Measurements from ENCODE around the gene VPS37C.
"Not testable (repeated sequence)": the region's sequence is repeated elsewhere in the genome, so short reads cannot be mapped to it uniquely, and the experiment has no call there.

Gene VPS37C

DNA sequence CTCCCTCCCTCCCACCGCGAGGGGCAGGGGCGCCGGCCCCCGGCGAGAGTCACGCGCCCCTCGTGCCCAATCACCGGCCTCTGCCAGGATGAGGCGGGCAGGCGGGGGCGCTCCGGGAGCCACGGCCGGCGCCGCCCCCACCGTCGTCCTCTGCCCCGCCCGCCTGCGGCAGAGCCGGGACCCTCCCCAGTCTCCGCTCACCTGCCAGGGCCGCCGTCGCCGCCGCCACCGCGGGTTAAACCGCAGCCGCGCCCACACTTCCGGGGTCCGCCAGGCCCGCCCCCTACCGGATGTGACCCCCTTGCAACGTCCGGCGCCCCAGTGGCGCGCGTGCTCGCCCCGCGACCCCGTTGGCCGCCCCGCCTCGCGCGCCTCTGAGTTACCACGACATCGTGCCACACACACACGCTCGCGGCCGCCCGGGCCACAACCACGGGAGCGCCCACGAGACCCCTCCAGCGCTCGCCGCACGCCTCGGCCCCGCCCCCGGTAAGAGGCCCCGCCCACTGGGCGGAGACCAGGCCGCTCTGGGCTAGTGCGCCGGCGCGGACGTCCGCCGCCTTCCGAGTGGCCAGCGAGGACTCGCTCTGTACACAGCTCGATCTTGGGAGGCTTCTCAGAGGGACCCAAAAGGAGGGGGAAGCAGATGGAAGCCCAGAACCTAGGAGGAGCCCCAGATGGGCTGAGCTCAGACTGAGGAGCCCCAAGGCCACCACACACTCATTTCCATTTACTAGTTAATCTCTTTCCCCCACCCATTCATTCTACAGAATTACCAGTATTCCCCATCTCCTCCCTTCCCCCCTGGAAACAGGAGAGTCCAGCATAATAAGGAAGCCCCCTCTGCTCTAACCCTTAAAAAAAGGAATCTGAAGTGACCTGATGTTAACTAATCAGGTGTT is at the start of gene VPS37C:
VPS37C (minus strand) TSS at position 237 of the 902 bp plus-strand sequence. CDS start 22,597 bp downstream, outside the sequence.
- H3K4me3 Mint-ChIP-seq = peak within 1 kb of the TSS; percentile 90
- H3K27me3 Mint-ChIP-seq = no peaks in the 10 kb centered on the region
- peaks cover 4% of the 10 kb centered on the region for H3K9me3 Mint-ChIP-seq
- peak within 1 kb of the TSS; percentile 90 for H3K27ac Mint-ChIP-seq
- H3K4me1 Mint-ChIP-seq (ENCODE audit: low read depth) = peaks cover 72% of the 10 kb centered on the region
- H3K36me3 Mint-ChIP-seq (ENCODE audit: low read depth) = peaks cover 13% of the 10 kb centered on the region

DNA sequence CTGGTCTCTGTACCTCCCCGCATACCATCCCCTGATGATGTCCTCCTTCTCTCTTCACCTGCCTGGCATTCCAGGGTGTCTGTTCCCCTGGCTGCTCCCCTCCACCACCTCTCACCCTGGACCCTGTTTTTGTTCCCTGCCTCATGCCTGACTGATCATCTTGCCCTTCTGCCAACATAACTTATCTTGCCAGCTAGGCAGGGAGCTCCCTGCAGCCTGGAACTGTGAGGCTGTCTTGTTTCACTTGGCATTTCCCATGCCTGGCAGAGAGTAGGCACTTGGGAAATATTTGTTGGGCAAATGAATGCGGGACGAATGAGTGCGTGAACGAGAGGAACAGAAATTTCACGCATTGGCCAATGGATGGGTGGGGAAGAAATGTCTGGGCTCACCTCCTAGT is 49.4 kb upstream of the VPS37C start:
- not testable (repeated sequence) for H3K4me3 Mint-ChIP-seq; H3K27ac Mint-ChIP-seq; H3K4me1 Mint-ChIP-seq (ENCODE audit: low read depth); H3K9me3 Mint-ChIP-seq; H3K27me3 Mint-ChIP-seq; H3K36me3 Mint-ChIP-seq (ENCODE audit: low read depth)

DNA sequence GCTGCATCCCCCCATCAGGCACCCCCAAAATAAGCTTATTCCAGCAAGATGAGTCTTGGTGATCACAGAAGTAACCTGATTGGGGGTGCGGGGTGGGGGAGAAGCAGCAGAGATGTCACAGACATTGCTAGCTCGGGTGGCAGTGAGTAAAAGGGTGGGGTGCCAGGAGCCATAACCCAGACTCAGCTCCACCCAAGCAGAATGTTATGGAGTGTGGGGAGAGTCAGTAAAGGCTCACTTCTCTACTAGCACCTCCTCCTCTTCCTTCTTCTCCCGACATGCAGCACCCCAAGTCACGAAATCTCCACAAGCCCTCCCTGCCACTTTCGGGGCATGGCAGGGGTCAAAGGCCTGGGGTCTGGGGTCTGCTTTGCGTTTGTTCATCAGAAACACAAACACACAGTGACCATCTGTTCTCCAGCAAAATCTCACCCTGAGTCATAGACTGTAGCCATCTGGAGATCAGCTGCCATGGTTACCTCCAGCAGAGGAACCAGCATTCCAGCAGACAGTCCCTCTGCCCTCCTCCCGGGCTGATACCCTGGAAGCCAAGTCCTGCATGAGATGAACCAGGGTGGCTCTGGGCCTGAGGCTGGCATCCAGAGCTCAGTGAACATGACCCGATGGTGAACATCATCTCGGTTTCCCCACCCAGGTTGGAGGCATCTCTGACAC is 46.5 kb upstream of the VPS37C start:
- not testable (repeated sequence) for H3K36me3 Mint-ChIP-seq (ENCODE audit: low read depth); H3K9me3 Mint-ChIP-seq; H3K27me3 Mint-ChIP-seq; H3K4me1 Mint-ChIP-seq (ENCODE audit: low read depth); H3K4me3 Mint-ChIP-seq; H3K27ac Mint-ChIP-seq

DNA sequence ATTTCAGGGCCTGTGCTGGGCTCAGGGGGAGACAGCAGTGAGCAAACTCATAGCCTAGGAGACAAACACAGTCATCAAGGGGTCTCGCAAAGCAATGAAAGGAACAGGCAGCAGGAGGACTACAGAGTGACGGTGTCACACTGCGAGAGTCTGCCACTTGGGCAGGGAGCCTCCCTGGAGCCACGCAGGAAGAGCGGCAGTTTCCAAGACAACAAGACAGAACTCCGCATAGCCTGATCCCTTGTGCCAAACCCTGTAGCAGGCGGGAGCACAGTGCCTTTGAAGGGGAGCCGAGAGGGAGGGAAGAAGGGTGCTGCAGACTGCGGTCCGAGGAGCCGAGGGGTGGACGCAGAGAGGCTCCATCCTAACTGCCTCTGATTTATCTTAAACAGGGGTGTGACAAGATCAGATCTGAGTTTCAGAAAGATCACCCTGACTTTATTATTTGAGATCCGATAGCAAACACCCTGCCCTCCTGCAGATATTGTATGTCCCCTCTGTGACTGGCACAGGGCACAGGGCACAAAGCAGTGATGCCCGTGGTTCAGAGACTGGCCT is 43.4 kb upstream of the VPS37C start:
- H3K27ac Mint-ChIP-seq; H3K4me1 Mint-ChIP-seq (ENCODE audit: low read depth); H3K4me3 Mint-ChIP-seq; H3K36me3 Mint-ChIP-seq (ENCODE audit: low read depth); H3K9me3 Mint-ChIP-seq: not testable (repeated sequence)
- H3K27me3 Mint-ChIP-seq = peaks cover 16% of the 10 kb centered on the region

GRCh38 chr11:61203873-61204272 is 42.6 kb upstream of the VPS37C start:
- not testable (repeated sequence) for H3K9me3 Mint-ChIP-seq; H3K4me3 Mint-ChIP-seq; H3K4me1 Mint-ChIP-seq (ENCODE audit: low read depth); H3K36me3 Mint-ChIP-seq (ENCODE audit: low read depth); H3K27ac Mint-ChIP-seq
- H3K27me3 Mint-ChIP-seq = peaks cover 22% of the 10 kb centered on the region

DNA sequence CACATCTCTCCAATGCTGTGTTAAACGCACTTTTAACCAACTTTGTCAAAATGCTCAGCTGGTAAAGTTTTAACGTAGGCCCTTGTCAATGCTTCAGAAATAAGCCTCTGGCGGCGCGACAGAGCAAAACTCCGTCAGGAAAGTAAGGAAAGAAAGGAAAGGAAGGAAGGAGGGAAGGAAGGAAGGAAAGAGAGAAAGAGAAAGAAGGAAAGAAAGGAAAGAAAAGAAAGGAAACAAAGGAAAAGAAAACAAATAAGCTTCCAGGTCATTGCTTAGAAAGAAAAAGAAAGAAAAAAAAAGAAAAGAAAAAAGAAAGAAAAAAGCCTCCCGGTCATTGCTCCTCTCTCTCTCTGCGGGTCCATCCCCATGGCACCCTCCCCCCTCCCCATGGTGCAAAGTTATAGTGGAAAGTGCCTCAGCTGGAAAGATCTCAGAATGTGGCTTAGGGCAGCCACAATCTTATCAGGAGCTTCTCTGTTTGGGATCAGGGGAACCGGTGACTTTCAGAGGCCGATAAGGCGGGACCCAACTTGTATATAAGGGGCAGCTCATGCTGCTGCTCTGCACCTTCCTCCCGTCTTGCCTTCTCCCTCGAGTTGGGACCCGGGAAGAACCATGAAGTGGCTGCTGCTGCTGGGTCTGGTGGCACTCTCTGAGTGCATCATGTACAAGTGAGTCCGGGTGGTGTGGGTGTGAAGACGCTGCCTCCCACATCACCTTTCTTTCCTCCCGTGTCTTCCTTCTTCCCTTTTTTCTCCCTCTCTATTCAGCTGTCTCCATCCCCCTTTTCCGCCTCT is 41.9 kb upstream of the VPS37C start, which contains the start of gene PGA3:
PGA3 (plus strand) TSS at position 566 of the 797 bp plus-strand sequence; CDS start at position 616, 50 bp downstream.
- H3K4me3 Mint-ChIP-seq; H3K9me3 Mint-ChIP-seq; H3K36me3 Mint-ChIP-seq (ENCODE audit: low read depth); H3K4me1 Mint-ChIP-seq (ENCODE audit: low read depth); H3K27ac Mint-ChIP-seq: not testable (repeated sequence)
- peaks cover 22% of the 10 kb centered on the region for H3K27me3 Mint-ChIP-seq

DNA sequence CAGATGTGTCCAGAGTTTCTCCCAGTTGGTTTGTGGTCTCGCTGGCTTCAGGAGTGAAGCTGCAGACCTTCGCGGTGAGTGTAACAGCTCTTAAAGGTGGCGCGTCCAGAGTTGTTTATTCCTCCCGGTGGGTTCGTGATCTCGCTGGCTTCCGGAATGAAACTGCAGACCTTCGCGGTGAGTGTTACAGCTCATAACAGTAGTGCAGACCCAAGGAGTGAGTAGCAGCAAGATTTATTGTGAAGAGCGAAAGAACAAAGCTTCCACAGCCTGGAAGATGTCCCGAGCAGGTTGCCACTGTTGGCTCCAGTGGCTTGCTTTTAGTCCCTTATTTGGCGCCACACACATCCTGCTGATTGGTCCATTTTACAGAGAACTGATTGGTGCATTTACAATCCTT is 40.2 kb upstream of the VPS37C start:
- Mint-ChIP-seq H3K4me1 (ENCODE audit: low read depth) (no peaks in the 10 kb centered on the region), H3K36me3 (ENCODE audit: low read depth) (no peaks in the 10 kb centered on the region), H3K27ac (no peak overlapping the region), H3K27me3 (peaks cover 22% of the 10 kb centered on the region), H3K4me3 (no peak overlapping the region), H3K9me3 (no peaks in the 10 kb centered on the region)

DNA sequence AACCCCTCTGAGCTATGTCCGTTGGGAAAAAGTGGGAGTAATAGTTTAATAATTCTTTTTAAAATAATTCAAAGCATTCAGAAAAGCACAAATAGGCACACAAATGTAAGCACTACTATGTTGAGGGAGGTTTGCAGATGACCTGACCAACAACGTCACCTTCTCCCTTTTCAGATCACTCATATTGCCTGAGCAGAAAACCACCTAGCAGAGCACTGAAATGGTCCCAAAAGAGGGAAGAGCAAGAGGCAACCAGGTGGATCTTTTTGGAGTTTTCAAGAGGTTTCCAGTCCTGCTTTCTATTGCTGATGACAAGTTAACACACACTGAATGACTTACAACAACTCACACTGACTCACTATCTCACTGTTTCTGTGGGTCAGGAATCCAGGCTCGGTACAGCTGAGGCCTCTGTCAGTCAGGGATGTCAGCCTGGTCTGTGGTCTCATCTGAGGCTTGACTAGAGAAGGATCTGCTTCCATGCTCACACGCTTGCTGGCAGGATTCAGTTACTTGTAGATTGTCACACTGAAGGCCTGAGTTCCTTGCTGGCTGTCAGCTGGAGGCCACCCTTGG is 37.8 kb upstream of the VPS37C start:
- Mint-ChIP-seq H3K27ac (no peak overlapping the region), H3K4me3 (no peak overlapping the region), H3K27me3 (peaks cover 29% of the 10 kb centered on the region), H3K9me3 (no peaks in the 10 kb centered on the region), H3K4me1 (ENCODE audit: low read depth) (no peaks in the 10 kb centered on the region), H3K36me3 (ENCODE audit: low read depth) (no peaks in the 10 kb centered on the region)

- Mint-ChIP-seq H3K9me3 (no peaks in the 10 kb centered on the region), H3K27ac (no peak overlapping the region), H3K4me3 (no peak overlapping the region), H3K4me1 (ENCODE audit: low read depth) (no peaks in the 10 kb centered on the region), H3K36me3 (ENCODE audit: low read depth) (no peaks in the 10 kb centered on the region), H3K27me3 (peaks cover 29% of the 10 kb centered on the region)
These were observed 37.1 kb upstream of the VPS37C start for GRCh38 chr11:61198361-61198760.

- H3K27ac Mint-ChIP-seq = no peak overlapping the region
- no peaks in the 10 kb centered on the region for H3K36me3 Mint-ChIP-seq (ENCODE audit: low read depth)
- no peaks in the 10 kb centered on the region for H3K4me1 Mint-ChIP-seq (ENCODE audit: low read depth)
- H3K4me3 Mint-ChIP-seq = no peak overlapping the region
- H3K9me3 Mint-ChIP-seq = no peaks in the 10 kb centered on the region
- H3K27me3 Mint-ChIP-seq = peaks cover 27% of the 10 kb centered on the region
These were observed 34.5 kb upstream of the VPS37C start for GRCh38 chr11:61195719-61196118.

- Mint-ChIP-seq H3K27ac (no peak overlapping the region), H3K27me3 (peaks cover 27% of the 10 kb centered on the region), H3K36me3 (ENCODE audit: low read depth) (no peaks in the 10 kb centered on the region), H3K4me1 (ENCODE audit: low read depth) (no peaks in the 10 kb centered on the region), H3K4me3 (no peak overlapping the region), H3K9me3 (no peaks in the 10 kb centered on the region)
These were observed 33.9 kb upstream of the VPS37C start for GRCh38 chr11:61194981-61195695.

- H3K36me3 Mint-ChIP-seq (ENCODE audit: low read depth) = no peaks in the 10 kb centered on the region
- no peak overlapping the region for H3K27ac Mint-ChIP-seq
- peaks cover 28% of the 10 kb centered on the region for H3K27me3 Mint-ChIP-seq
- no peaks in the 10 kb centered on the region for H3K4me1 Mint-ChIP-seq (ENCODE audit: low read depth)
- H3K9me3 Mint-ChIP-seq = no peaks in the 10 kb centered on the region
- no peak overlapping the region for H3K4me3 Mint-ChIP-seq
These were observed 33.0 kb upstream of the VPS37C start for GRCh38 chr11:61194169-61194671.

DNA sequence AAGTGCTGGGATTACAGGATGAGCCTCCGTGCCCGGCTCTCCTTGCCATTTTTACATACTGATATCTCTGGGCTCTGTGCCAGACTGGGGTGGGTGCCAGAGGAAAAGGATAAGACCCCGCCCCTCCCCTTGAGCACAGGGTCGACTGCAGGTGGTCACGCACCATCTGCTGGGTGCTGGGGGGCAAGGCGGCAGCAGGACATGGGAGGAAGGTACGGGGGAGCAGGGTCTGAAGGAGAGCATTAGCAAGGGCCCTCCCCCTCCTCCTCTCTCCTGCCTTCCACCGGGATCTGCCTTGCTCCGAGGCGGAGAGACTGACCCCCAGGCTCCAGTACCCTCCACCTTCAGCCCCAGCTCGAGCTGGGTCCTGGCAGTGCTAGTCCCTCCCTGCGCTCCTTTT is 32.4 kb upstream of the VPS37C start:
- peaks cover 25% of the 10 kb centered on the region for H3K27me3 Mint-ChIP-seq
- no peaks in the 10 kb centered on the region for H3K9me3 Mint-ChIP-seq
- no peaks in the 10 kb centered on the region for H3K36me3 Mint-ChIP-seq (ENCODE audit: low read depth)
- no peak overlapping the region for H3K27ac Mint-ChIP-seq
- H3K4me3 Mint-ChIP-seq = no peak overlapping the region
- no peaks in the 10 kb centered on the region for H3K4me1 Mint-ChIP-seq (ENCODE audit: low read depth)

GRCh38 chr11:61189933-61190332 is 28.7 kb upstream of the VPS37C start:
- no peaks in the 10 kb centered on the region for H3K9me3 Mint-ChIP-seq

More at GRCh38 chr11:61189933-61190332, 28.7 kb upstream of the VPS37C start:
- Mint-ChIP-seq H3K27me3 (peaks cover 18% of the 10 kb centered on the region), H3K4me1 (ENCODE audit: low read depth) (no peaks in the 10 kb centered on the region), H3K27ac (no peak overlapping the region), H3K4me3 (no peak overlapping the region), H3K36me3 (ENCODE audit: low read depth) (no peaks in the 10 kb centered on the region)
